Activated CD4-positive, alpha-beta memory T cell treated with anti-CD3 and anti-CD28 coated beads for 36 hours (primary cell): ENCODE measurements around the gene SART1. TPM values are rescaled to one million over a fixed set of nuclear protein-coding genes. Genes with fewer than 3 reads are reported as not detected.
"Not testable (repeated sequence)": the region's sequence is repeated elsewhere in the genome, so short reads cannot be mapped to it uniquely, and the experiment has no call there.

ENCODE experiments used
- CTCF ChIA-PET: fragments of 350-600 bp; sonication (Branson Sonifier 250); formaldehyde crosslinking; loops from one replicate; lab custom pipeline; 2021; ENCODE audit warnings: antibody characterized with exemption, inconsistent platforms; lab: Charles Lee
- POLR2A ChIA-PET: fragments of 350-600 bp; sonication (Branson Sonifier 250); formaldehyde crosslinking; loops from one replicate; lab custom pipeline; 2021; ENCODE audit warnings: antibody characterized with exemption; lab: Charles Lee
- DNase-seq: peaks from one replicate; pipeline ENCODE4 v3.0.0-alpha.2; 2020
- H3K27ac Mint-ChIP-seq: one replicate; pipeline ENCODE4 v1.8.0; 2021; ENCODE audit warnings: mixed read lengths
- H3K27me3 Mint-ChIP-seq: one replicate; pipeline ENCODE4 v1.8.0; 2021; ENCODE audit warnings: mixed read lengths
- H3K36me3 Mint-ChIP-seq: one replicate; pipeline ENCODE4 v1.8.0; 2021; ENCODE audit warnings: mixed read lengths
- H3K4me1 Mint-ChIP-seq: one replicate; pipeline ENCODE4 v1.8.0; 2021; ENCODE audit warnings: low read depth, mixed read lengths
- H3K4me3 Mint-ChIP-seq: one replicate; pipeline ENCODE4 v1.8.0; 2021; ENCODE audit warnings: mild to moderate bottlenecking, mixed read lengths
- H3K9me3 Mint-ChIP-seq: one replicate; pipeline ENCODE4 v1.8.0; 2021; ENCODE audit warnings: mixed read lengths
- intact Hi-C: fragments of 100-400 bp; cut with micrococcal nuclease; formaldehyde crosslinking; loops from one replicate; pipeline ENCODE4 v1.15.1; 2023
- total RNA-seq, 2 experiments: library from RNA; stranded (reverse); gene quantifications; one replicate each; pipeline ENCODE4 v1.2.3, GENCODE V29; 2021

Gene SART1
- total RNA-seq, 2 experiments from 2014 or later: 59.1 to 60.5 TPM

DNA sequence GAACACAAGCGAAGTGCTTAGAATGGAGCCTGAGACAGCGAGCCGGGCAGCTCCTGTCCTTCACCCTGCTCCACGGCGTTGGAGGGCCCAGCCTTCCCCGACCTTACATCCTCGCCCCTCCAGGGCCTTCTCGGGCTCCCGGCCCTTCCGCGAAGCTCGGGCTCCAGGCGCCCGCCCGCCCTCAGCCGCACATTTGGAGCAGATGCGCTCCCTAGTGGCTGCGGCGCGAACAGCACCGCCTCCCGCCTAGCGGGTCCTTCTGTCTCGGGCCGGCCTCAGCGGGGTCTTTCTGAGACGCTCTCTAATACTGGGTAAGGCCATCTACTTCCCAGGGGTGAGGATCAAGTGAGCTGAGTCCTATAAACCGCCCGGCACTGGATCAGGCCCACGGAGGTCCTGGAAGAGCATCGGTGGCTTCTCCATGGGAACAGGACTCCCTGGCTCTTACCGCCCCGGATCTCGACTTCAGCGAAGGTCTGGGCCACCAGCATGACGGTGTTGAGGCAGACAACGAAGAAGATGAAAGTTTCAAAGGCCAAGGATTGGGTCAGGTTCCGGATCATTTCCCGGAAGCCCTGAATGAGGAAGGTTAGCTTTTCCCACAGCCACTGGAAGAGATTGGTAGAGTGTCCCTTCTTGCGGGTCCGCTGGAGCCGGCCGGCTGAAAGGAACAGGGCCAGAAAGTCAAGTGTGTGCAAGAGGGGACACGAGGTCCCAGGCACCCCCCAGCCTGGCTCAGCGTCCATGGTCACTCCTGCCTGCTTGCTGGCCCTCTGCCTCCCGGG, 61.1 kb downstream of the SART1 start:
- peak; percentile 85 for DNase-seq
- Mint-ChIP-seq H3K9me3 (no peaks in the 10 kb centered on the region), H3K4me1 (peaks cover 17% of the 10 kb centered on the region), H3K4me3 (peak overlapping the region; percentile 6), H3K27ac (no peak overlapping the region), H3K27me3 (peaks cover 6% of the 10 kb centered on the region), H3K36me3 (no peaks in the 10 kb centered on the region)
- ChIA-PET POLR2A (interaction anchor here (1.0 to 1.4 kb wide), 2 partner anchors 311 to 384 kb away, joined by 3 read pairs; no protein-coding TSS in a partner anchor), CTCF (interaction anchor here (0.6 to 2.6 kb wide), 47 partner anchors 8 to 574 kb away, joined by 3 to 36 read pairs (median 3); partner anchors contain the start of genes AP5B1, BANF1, CCDC85B and CFL1)
- intact Hi-C loops: loop anchor here (1.0 kb wide), 1 partner anchor 33 kb away; no protein-coding TSS in a partner anchor

DNA sequence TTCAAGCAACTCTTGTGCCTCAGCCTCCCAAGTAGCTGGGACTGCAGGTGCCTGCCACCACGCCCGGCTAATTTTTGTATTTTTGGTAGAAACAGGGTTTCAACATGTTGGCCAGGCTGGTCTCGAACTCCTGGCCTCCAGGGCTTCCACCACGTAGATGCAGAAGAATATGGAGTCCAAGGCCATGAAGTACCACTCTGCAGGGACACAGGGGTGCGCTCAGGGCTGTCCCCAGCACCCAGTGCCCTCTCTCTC, 61.6 kb downstream of the SART1 start:
- peaks cover 15% of the 10 kb centered on the region for H3K4me1 Mint-ChIP-seq

DNA sequence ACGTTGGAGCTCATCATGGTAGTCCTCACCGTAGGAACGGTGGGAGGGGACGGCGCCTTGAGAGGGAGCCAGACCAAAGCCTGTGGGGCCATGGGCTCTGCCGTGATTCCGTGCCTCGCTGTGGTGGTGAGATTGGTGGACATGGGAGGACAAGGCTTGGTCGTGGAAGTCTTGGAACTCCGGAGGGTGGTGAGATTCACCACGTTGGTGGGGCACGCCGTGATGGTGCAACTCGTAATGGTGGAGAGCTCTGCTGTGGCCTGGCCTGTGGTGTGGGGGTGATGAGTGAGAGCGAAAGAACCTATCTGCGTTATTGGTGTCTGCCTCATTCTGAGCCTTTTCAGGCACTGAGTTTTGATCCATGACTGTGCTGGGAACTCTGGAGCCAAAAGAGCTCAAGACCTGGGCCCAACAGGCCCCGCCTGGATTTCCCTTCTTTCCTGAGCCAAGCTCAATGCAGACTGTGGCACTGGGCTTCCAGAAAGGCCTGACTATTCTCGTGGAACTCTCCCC, 64.5 kb downstream of the SART1 start, which contains the start of gene CATSPER1:
TSS of gene CATSPER1 (minus strand) at position 463 of the 513 bp plus-strand sequence. CDS start at position 363, 100 bp downstream.
- peaks cover 6% of the 10 kb centered on the region for H3K27me3 Mint-ChIP-seq
- no peak within 1 kb of the TSS for H3K27ac Mint-ChIP-seq
- peaks cover 11% of the 10 kb centered on the region for H3K4me1 Mint-ChIP-seq
- POLR2A ChIA-PET: interaction anchor here (0.6 kb wide), 1 partner anchor 114 kb away, joined by 3 read pairs; no protein-coding TSS in a partner anchor
- H3K9me3 Mint-ChIP-seq: no peaks in the 10 kb centered on the region
- no peak within 1 kb of the TSS for H3K4me3 Mint-ChIP-seq
- CTCF ChIA-PET: interaction anchor here (0.8 to 1.1 kb wide), 2 partner anchors 14 to 19 kb away, joined by 3 read pairs; no protein-coding TSS in a partner anchor
- intact Hi-C loops: no loop called here
- no peak for DNase-seq
- H3K36me3 Mint-ChIP-seq: no peaks in the 10 kb centered on the region

More for the DNA sequence above, 61.6 kb downstream of the SART1 start:
- H3K27me3 Mint-ChIP-seq, H3K4me3 Mint-ChIP-seq, H3K9me3 Mint-ChIP-seq, DNase-seq, H3K27ac Mint-ChIP-seq, H3K36me3 Mint-ChIP-seq, intact Hi-C loops: not testable (repeated sequence)
- ChIA-PET POLR2A (interaction anchor here (1.4 kb wide), 1 partner anchor 312 kb away, joined by 3 read pairs; no protein-coding TSS in a partner anchor), CTCF (interaction anchor here (0.8 to 2.6 kb wide), 20 partner anchors 11 to 574 kb away, joined by 3 to 36 read pairs (median 6); partner anchors contain the start of genes BANF1, CST6, KAT5 and SF3B2)

Other genes with a start within 250 kb of the SART1 start
- gene KAT5, start 249.5 kb upstream of the SART1 start, total RNA-seq: 10 to 100 TPM; 55.9 to 61.6 TPM
- 100 to 1,000 TPM in 1 of 2 experiments, 10 to 100 TPM in 1; 98.4 to 105 TPM for gene RNASEH2C, start 240.9 kb upstream of the SART1 start, total RNA-seq
- 10 to 100 TPM; 13.6 to 14.5 TPM for gene AP5B1, start 180.8 kb upstream of the SART1 start, total RNA-seq
- not detected for gene OVOL1, start 174.7 kb upstream of the SART1 start, total RNA-seq
- 1 to 10 TPM; 2.0 to 2.7 TPM for gene SNX32, start 127.8 kb upstream of the SART1 start, total RNA-seq
- gene CFL1, start 103.6 kb upstream of the SART1 start, total RNA-seq: 1,000 to 10,000 TPM; 1,166 to 1,191 TPM
- 10 to 100 TPM; 69.8 to 71.7 TPM for gene MUS81, start 101.3 kb upstream of the SART1 start, total RNA-seq
- gene EFEMP2, start 88.9 kb upstream of the SART1 start, total RNA-seq: 10 to 100 TPM; 11.5 to 12.5 TPM
- gene CTSW, start 81.9 kb upstream of the SART1 start, total RNA-seq: 10 to 100 TPM; 11.1 to 13.2 TPM
- 100 to 1,000 TPM in 1 of 2 experiments, 10 to 100 TPM in 1; 94.2 to 101 TPM for gene FIBP, start 73.3 kb upstream of the SART1 start, total RNA-seq
- gene CCDC85B, start 71.1 kb upstream of the SART1 start, total RNA-seq: 10 to 100 TPM; 40.0 to 44.4 TPM
- gene FOSL1, start 61.3 kb upstream of the SART1 start, total RNA-seq: 10 to 100 TPM; 17.1 to 17.7 TPM
- gene C11orf68, start 42.7 kb upstream of the SART1 start, total RNA-seq: 10 to 100 TPM; 22.2 to 23.6 TPM
- gene DRAP1, start 42.3 kb upstream of the SART1 start, total RNA-seq: 100 to 1,000 TPM; 154 to 169 TPM
- not detected for gene TSGA10IP, start 16.3 kb upstream of the SART1 start, total RNA-seq
- gene EIF1AD, start 40.4 kb downstream of the SART1 start, total RNA-seq: 10 to 100 TPM; 41.2 to 42.7 TPM
- 100 to 1,000 TPM; 264 to 280 TPM for gene BANF1, start 40.8 kb downstream of the SART1 start, total RNA-seq
- not detected for gene CST6, start 50.3 kb downstream of the SART1 start, total RNA-seq
- not detected for gene CATSPER1, start 64.7 kb downstream of the SART1 start, total RNA-seq
- gene GAL3ST3, start 87.4 kb downstream of the SART1 start, total RNA-seq: not detected
- gene SF3B2, start 90.6 kb downstream of the SART1 start, total RNA-seq: 100 to 1,000 TPM; 271 to 274 TPM
- gene PACS1, start 108.5 kb downstream of the SART1 start, total RNA-seq: 10 to 100 TPM; 82.0 to 84.1 TPM